Measurements from ENCODE around the gene OTOF. TPM values are rescaled to one million over a fixed set of nuclear protein-coding genes. Genes with fewer than 3 reads are reported as not detected.

OTOF gene
- total RNA-seq, 1 donor: not detected

DNA sequence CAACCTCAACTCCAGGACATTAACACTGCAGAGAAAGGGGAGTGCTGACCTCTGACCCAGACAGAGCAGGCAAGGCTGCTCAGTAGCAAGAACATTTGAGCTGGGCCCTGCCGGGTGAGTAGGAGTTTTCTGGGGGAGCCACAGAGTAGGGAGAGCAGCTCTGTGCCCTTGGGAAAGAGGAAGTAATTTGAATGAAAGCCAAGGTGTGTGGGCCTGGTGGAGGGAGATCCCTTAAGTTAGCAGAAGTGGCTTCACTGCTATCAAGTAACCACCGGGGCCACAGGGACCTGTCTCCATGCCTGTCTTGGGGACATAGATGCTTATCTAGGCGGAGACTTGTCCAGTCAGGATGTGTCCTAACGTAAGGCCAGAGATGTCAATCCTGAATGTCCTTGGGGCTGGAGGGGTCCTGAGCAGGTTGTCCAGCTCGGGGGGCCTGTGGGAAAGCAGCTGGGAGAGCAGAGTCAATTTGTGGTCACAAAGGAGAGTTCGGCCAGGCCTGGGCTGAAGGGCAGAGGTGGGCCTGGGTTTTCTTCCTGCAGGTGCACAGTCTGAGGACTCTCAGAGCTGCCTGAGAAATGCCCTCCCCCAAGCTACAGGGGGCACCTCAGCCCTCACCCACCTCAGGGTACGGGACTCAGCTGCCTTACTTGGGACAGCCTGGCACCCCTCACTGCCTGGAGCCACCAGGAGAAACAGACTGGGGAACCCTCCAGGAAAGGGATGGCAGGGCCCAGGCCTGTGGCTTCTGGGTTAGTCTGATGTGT lies 15.0 kb upstream of the OTOF start:
- H4K20me1 ChIP-seq (ENCODE audit: insufficient read depth, low read length): no peaks in the 10 kb centered on the region
- no peak for DNase-seq (ENCODE audit: insufficient read length, low spot score, missing footprints)
- TF ChIP-seq, protein P1, sequence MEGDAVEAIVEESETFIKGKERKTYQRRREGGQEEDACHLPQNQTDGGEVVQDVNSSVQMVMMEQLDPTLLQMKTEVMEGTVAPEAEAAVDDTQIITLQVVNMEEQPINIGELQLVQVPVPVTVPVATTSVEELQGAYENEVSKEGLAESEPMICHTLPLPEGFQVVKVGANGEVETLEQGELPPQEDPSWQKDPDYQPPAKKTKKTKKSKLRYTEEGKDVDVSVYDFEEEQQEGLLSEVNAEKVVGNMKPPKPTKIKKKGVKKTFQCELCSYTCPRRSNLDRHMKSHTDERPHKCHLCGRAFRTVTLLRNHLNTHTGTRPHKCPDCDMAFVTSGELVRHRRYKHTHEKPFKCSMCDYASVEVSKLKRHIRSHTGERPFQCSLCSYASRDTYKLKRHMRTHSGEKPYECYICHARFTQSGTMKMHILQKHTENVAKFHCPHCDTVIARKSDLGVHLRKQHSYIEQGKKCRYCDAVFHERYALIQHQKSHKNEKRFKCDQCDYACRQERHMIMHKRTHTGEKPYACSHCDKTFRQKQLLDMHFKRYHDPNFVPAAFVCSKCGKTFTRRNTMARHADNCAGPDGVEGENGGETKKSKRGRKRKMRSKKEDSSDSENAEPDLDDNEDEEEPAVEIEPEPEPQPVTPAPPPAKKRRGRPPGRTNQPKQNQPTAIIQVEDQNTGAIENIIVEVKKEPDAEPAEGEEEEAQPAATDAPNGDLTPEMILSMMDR (IDR thresholded peaks at IDR 0.05; ENCODE audit: extremely low read depth, low read depth, low read length): no peak
- peaks cover 18% of the 10 kb centered on the region for H3K27me3 ChIP-seq (ENCODE audit: insufficient read depth, low read length)
- H3K4me2 ChIP-seq (ENCODE audit: insufficient read depth, low read length): no peak overlapping the region
- H3K79me2 ChIP-seq (ENCODE audit: insufficient read depth, low read length): no peaks in the 10 kb centered on the region
- no peaks in the 10 kb centered on the region for H3K36me3 ChIP-seq (ENCODE audit: insufficient read depth, low read length)
- H3K4me1 ChIP-seq (ENCODE audit: insufficient read depth, low read length): no peaks in the 10 kb centered on the region
- no peak overlapping the region for H3K4me3 ChIP-seq (ENCODE audit: insufficient read depth, low read length)
- no peak overlapping the region for H3K27ac ChIP-seq (ENCODE audit: low read depth, low read length)
- no peaks in the 10 kb centered on the region for H3K9me3 ChIP-seq (ENCODE audit: low read depth, low read length)
- H2AFZ ChIP-seq (ENCODE audit: low read length): no peak overlapping the region

DNA sequence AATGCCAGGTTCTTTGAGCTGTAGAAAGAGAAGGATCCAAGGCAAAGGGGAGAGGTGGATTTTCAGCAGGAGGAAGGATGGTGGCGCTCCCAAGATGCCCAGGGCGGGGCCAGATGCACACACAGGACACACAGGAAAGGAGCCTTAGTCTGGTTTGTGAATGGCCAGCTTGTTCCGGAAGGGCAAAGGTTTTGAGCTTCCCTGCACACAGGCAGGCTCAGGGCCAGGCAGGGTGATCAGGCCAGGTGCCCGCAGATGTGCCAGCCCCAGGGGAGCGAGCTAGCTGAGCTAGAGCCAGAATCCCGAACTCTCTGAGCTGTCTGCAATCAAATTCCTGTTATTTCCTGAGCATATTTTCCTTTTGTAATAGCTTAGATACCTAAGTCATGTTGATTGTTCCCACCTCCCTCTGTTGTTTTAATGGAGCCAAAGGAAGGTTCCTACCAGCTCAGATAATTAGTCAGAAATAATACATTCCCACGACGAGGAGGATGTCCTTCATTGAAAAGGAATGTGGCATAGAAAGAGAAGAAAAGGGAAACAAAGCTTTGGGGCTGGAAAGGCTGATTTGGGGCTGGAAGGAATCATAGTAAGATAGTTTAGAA lies 13.7 kb upstream of the OTOF start:
- TF ChIP-seq, protein P1 (IDR thresholded peaks at IDR 0.05; ENCODE audit: extremely low read depth, low read depth, low read length): no peak
- Histone ChIP-seq H3K36me3 (ENCODE audit: insufficient read depth, low read length) (no peaks in the 10 kb centered on the region), H3K27me3 (ENCODE audit: insufficient read depth, low read length) (peaks cover 7% of the 10 kb centered on the region), H3K4me2 (ENCODE audit: insufficient read depth, low read length) (no peak overlapping the region), H3K9me3 (ENCODE audit: low read depth, low read length) (no peaks in the 10 kb centered on the region), H4K20me1 (ENCODE audit: insufficient read depth, low read length) (no peaks in the 10 kb centered on the region), H2AFZ (ENCODE audit: low read length) (no peak overlapping the region), H3K79me2 (ENCODE audit: insufficient read depth, low read length) (no peaks in the 10 kb centered on the region), H3K4me1 (ENCODE audit: insufficient read depth, low read length) (no peaks in the 10 kb centered on the region), H3K4me3 (ENCODE audit: insufficient read depth, low read length) (no peak overlapping the region), H3K27ac (ENCODE audit: low read depth, low read length) (no peak overlapping the region)
- DNase-seq (ENCODE audit: insufficient read length, low spot score, missing footprints): no peak

DNA sequence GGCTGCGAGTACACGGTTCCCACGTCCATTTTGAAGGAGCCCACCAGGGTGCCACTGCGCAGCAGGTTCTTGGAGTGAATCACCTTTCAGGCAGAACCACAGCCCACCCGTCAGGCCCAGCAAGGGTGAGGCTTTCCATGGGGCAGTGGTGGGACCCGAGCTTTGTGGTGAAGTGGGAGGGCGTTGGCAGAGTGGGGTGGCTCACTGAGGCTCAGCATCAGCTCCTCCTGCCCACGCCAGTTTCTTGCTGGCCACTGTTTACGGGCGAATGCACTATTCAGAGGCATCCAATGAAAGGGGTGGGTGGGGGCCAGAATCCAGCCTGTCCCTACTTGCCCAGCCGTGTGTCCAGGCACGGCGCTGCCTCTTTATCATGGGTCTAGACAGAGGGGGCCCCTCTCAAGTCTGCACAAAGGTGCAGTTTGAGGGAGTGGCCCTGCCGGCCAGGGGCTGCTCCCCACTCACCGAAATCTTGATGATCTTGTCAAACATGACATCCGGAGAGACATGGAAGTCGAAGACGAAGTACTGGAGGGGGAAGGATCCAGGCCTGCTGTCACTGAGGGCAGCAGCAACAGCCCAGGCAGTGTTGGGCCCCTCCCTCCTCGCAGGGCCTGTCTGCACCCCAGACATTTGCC lies 11.4 kb upstream of the OTOF start:
- Histone ChIP-seq H3K79me2 (ENCODE audit: insufficient read depth, low read length) (no peaks in the 10 kb centered on the region), H2AFZ (ENCODE audit: low read length) (no peak overlapping the region), H3K27me3 (ENCODE audit: insufficient read depth, low read length) (peaks cover 8% of the 10 kb centered on the region), H3K27ac (ENCODE audit: low read depth, low read length) (no peak overlapping the region), H3K36me3 (ENCODE audit: insufficient read depth, low read length) (no peaks in the 10 kb centered on the region), H4K20me1 (ENCODE audit: insufficient read depth, low read length) (no peaks in the 10 kb centered on the region), H3K4me2 (ENCODE audit: insufficient read depth, low read length) (no peak overlapping the region), H3K4me3 (ENCODE audit: insufficient read depth, low read length) (no peak overlapping the region), H3K9me3 (ENCODE audit: low read depth, low read length) (no peaks in the 10 kb centered on the region), H3K4me1 (ENCODE audit: insufficient read depth, low read length) (no peaks in the 10 kb centered on the region)
- TF ChIP-seq, protein P1 (IDR thresholded peaks at IDR 0.05; ENCODE audit: extremely low read depth, low read depth, low read length): no peak
- DNase-seq (ENCODE audit: insufficient read length, low spot score, missing footprints): no peak

Measured in osteoblast (primary cell).